ENCODE measurements around the gene GNAT1. TPM values are rescaled to one million over a fixed set of nuclear protein-coding genes. Genes with fewer than 3 reads are reported as not detected.

The GNAT1 gene
- total and polyA plus RNA-seq, 2 of the 13 experiments (the other 11 are each of a cell fraction or from before 2014, with no cell fraction given): 0.15 TPM; not detected in 1

GRCh38 chr3:50210176-50210509, 18.7 kb downstream of the GNAT1 start (continued):
- TF ChIP-seq, protein P1, sequence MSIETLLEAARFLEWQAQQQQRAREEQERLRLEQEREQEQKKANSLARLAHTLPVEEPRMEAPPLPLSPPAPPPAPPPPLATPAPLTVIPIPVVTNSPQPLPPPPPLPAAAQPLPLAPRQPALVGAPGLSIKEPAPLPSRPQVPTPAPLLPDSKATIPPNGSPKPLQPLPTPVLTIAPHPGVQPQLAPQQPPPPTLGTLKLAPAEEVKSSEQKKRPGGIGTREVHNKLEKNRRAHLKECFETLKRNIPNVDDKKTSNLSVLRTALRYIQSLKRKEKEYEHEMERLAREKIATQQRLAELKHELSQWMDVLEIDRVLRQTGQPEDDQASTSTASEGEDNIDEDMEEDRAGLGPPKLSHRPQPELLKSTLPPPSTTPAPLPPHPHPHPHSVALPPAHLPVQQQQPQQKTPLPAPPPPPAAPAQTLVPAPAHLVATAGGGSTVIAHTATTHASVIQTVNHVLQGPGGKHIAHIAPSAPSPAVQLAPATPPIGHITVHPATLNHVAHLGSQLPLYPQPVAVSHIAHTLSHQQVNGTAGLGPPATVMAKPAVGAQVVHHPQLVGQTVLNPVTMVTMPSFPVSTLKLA (IDR thresholded peaks at IDR 0.05): no peak
- TF ChIP-seq, protein P2, sequence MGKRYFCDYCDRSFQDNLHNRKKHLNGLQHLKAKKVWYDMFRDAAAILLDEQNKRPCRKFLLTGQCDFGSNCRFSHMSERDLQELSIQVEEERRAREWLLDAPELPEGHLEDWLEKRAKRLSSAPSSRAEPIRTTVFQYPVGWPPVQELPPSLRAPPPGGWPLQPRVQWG (CRISPR knock-in tag; IDR thresholded peaks at IDR 0.05; ENCODE audit: borderline replicate concordance, low read depth): no peak
- 0 out of 2 replicates have a peak, but pooled peaks have one; percentile 68 for TF ChIP-seq ZNF260 (CRISPR knock-in tag; IDR thresholded peaks at IDR 0.05; ENCODE audit: borderline replicate concordance, low read depth)
- TF ChIP-seq IKZF4 (CRISPR knock-in tag; IDR thresholded peaks at IDR 0.05; ENCODE audit: borderline replicate concordance, low read depth, not compliant biosample characterization): no peak
- TF ChIP-seq POLR2AphosphoS5 (IDR thresholded peaks at IDR 0.05; ENCODE audit: low read depth, low read length): peak; percentile 28; the same call in 1 of the 2 replicates
- 0 out of 2 replicates have a peak, but pooled peaks have one; percentile 40 for TF ChIP-seq ZNF646 (CRISPR knock-in tag; IDR thresholded peaks at IDR 0.05)
- no peak for TF ChIP-seq TCF12 (IDR thresholded peaks at IDR 0.05)
- TF ChIP-seq TCF12 (CRISPR knock-in tag; IDR thresholded peaks at IDR 0.05): 0 out of 2 replicates have a peak, but pooled peaks have one; percentile 15
- peak; percentile 68; the same call in 1 of the 2 replicates for TF ChIP-seq ZNF605 (CRISPR knock-in tag; IDR thresholded peaks at IDR 0.05)
- TF ChIP-seq IRF2 (CRISPR knock-in tag; IDR thresholded peaks at IDR 0.05): peak; percentile 5; the same call in 1 of the 2 replicates
- TF ChIP-seq ZNF790 (CRISPR knock-in tag; IDR thresholded peaks at IDR 0.05; ENCODE audit: borderline replicate concordance): peak; percentile 35; the same call in 1 of the 2 replicates
- TF ChIP-seq ZBTB7A (CRISPR knock-in tag; IDR thresholded peaks at IDR 0.05): 0 out of 2 replicates have a peak, but pooled peaks have one; percentile 74
- no peak for TF ChIP-seq ZBTB38 (CRISPR knock-in tag; IDR thresholded peaks at IDR 0.05)

Data from HepG2 (cell line).